H1 (cell line): ENCODE results near the gene EMP2. TPM values are rescaled to one million over a fixed set of nuclear protein-coding genes. Genes with fewer than 3 reads are reported as not detected.

Source experiments
- CTCF ChIA-PET: fragments of 300-600 bp; sonication (Branson Sonifier 250); formaldehyde crosslinking; loops from one replicate; lab custom pipeline; 2021; ENCODE audit not compliant: partially characterized antibody; lab: Charles Lee
- POLR2A ChIA-PET: fragments of 300-600 bp; sonication (Branson Sonifier 250); formaldehyde crosslinking; loops from one replicate; lab custom pipeline; 2021; ENCODE audit warnings: inconsistent platforms; ENCODE audit not compliant: partially characterized antibody; lab: Charles Lee
- DNase-seq, 2 experiments: peaks; one replicate each; pipeline versions ENCODE4 v3.0.0 to v3.0.0-alpha.2; 2010 to 2022; ENCODE audit warnings: low spot score in 2 of 2, low read depth in 1 of 2, mixed read lengths in 1 of 2
- FAIRE-seq: peaks from 2 replicates; lab custom pipeline; 2011; peaks lifted over from hg19 to GRCh38; lab: Jason Lieb, UNC
- H2AFZ ChIP-seq: 2 replicates; pipeline ENCODE4 v1.8.1; 2012; ENCODE audit warnings: low read length, inconsistent platforms
- H2AK5ac ChIP-seq: 2 replicates; pipeline ENCODE4 v1.6.1; 2013; ENCODE audit warnings: low read depth, low read length
- H2BK120ac ChIP-seq: replicated peaks from 2 replicates; pipeline ENCODE3; 2013; ENCODE audit warnings: low read depth, low read length, inconsistent platforms
- H2BK12ac ChIP-seq: 2 replicates; pipeline ENCODE4 v1.6.1; 2013; ENCODE audit warnings: low read depth, low read length
- H2BK15ac ChIP-seq: 2 replicates; pipeline ENCODE4 v1.6.1; 2013; ENCODE audit warnings: low read length
- H2BK20ac ChIP-seq: 2 replicates; pipeline ENCODE4 v1.6.1; 2013; ENCODE audit warnings: low read length
- H2BK5ac ChIP-seq: 2 replicates; pipeline ENCODE4 v1.6.1; 2013; ENCODE audit warnings: low read depth, low read length
- H3K14ac ChIP-seq: 2 replicates; pipeline ENCODE4 v1.6.1; 2013; ENCODE audit warnings: inconsistent platforms; ENCODE audit not compliant: insufficient read length
- H3K18ac ChIP-seq: 2 replicates; pipeline ENCODE4 v1.6.1; 2013; ENCODE audit warnings: low read length; ENCODE audit errors: extremely low read depth
- H3K23ac ChIP-seq: 2 replicates; pipeline ENCODE4 v1.6.1; 2013; ENCODE audit warnings: inconsistent platforms; ENCODE audit not compliant: insufficient read length
- H3K23me2 ChIP-seq: 2 replicates; pipeline ENCODE4 v1.6.1; 2013; ENCODE audit warnings: low read depth, low read length
- H3K27ac ChIP-seq: 2 replicates; pipeline ENCODE4 v1.6.1; 2011; ENCODE audit warnings: low read depth, low read length, inconsistent platforms
- H3K27me3 ChIP-seq, 4 experiments: replicated peaks in 1 of 4; 1 replicate in 1 of 4; 2 replicates in 3 of 4; pipeline versions ENCODE4 v1.6.1 to v1.8.1; 2011 to 2013; ENCODE audit warnings: low read length in 3 of 4, mild to moderate bottlenecking in 3 of 4, inconsistent platforms in 2 of 4, mixed read lengths in 2 of 4, moderate library complexity in 1 of 4; ENCODE audit not compliant: control insufficient read depth in 3 of 4, insufficient read depth in 3 of 4; ENCODE audit errors: extremely low read depth in 1 of 4
- H3K36me3 ChIP-seq, 4 experiments: 2 replicates each; pipeline versions ENCODE4 v1.6.1 to v1.8.1; 2011 to 2013; ENCODE audit warnings: mild to moderate bottlenecking in 4 of 4, low read length in 3 of 4, moderate library complexity in 2 of 4, control low read depth in 1 of 4, inconsistent platforms in 1 of 4; ENCODE audit not compliant: insufficient read depth in 4 of 4, control insufficient read depth in 2 of 4
- H3K4ac ChIP-seq: replicated peaks from 2 replicates; pipeline ENCODE3; 2013; ENCODE audit warnings: low read length, low read depth, mixed read lengths, inconsistent platforms; ENCODE audit not compliant: insufficient read length
- H3K4me1 ChIP-seq, 4 experiments: replicated peaks in 1 of 4; 1 replicate in 1 of 4; 2 replicates in 3 of 4; pipeline versions ENCODE4 v1.6.1 to v1.8.1; 2011 to 2013; ENCODE audit warnings: low read length in 3 of 4, inconsistent platforms in 2 of 4, mixed read lengths in 1 of 4; ENCODE audit not compliant: insufficient read depth in 4 of 4, control insufficient read depth in 3 of 4
- H3K4me2 ChIP-seq, 2 experiments: 2 replicates each; pipeline versions ENCODE4 v1.6.1 to v1.8.1; 2011 to 2013; ENCODE audit warnings: low read depth in 2 of 2, low read length in 2 of 2, control low read depth in 1 of 2, inconsistent platforms in 1 of 2, mild to moderate bottlenecking in 1 of 2; ENCODE audit not compliant: insufficient read depth in 1 of 2
- H3K4me3 ChIP-seq, 4 experiments: fragments of 200-600, 300-600 bp in 1 of 4; sonication (generic), shearing (Covaris generic), sonication (Bioruptor Twin) in 1 of 4; 2 replicates each; pipeline versions ENCODE4 v1.5.1 to v1.8.1; 2011 to 2016; ENCODE audit warnings: low read length in 4 of 4, low read depth in 3 of 4, control low read depth in 2 of 4, inconsistent platforms in 2 of 4, mild to moderate bottlenecking in 2 of 4, mixed read lengths in 1 of 4, moderate library complexity in 1 of 4; ENCODE audit not compliant: insufficient read depth in 2 of 4; ENCODE audit errors: extremely low read depth in 1 of 4
- H3K56ac ChIP-seq: replicated peaks from 2 replicates; pipeline ENCODE3; 2013; ENCODE audit warnings: low read depth, mild to moderate bottlenecking, mixed read lengths, low read length, inconsistent platforms; ENCODE audit not compliant: insufficient read length
- H3K79me1 ChIP-seq: 2 replicates; pipeline ENCODE4 v1.6.1; 2013; ENCODE audit warnings: low read depth, low read length, control low read depth
- H3K79me2 ChIP-seq, 2 experiments: 2 replicates each; pipeline versions ENCODE4 v1.6.1 to v1.8.1; 2012 to 2013; ENCODE audit warnings: low read length in 2 of 2, mild to moderate bottlenecking in 2 of 2, inconsistent platforms in 1 of 2; ENCODE audit not compliant: insufficient read depth in 2 of 2, control insufficient read depth in 1 of 2
- H3K9ac ChIP-seq, 4 experiments: replicated peaks in 1 of 4; 1 replicate in 1 of 4; 2 replicates in 3 of 4; pipeline versions ENCODE4 v1.6.1 to v1.8.1; 2011 to 2013; ENCODE audit warnings: low read depth in 3 of 4, low read length in 3 of 4, control low read depth in 2 of 4, mild to moderate bottlenecking in 2 of 4, moderate library complexity in 2 of 4, inconsistent platforms in 1 of 4; ENCODE audit errors: extremely low read depth in 1 of 4
- H3K9me3 ChIP-seq, 2 experiments: 2 replicates each; pipeline versions ENCODE4 v1.6.1 to v1.8.1; 2012 to 2013; ENCODE audit warnings: mild to moderate bottlenecking in 2 of 2, moderate library complexity in 2 of 2, control low read depth in 1 of 2, inconsistent platforms in 1 of 2, low read depth in 1 of 2, low read length in 1 of 2, mixed read lengths in 1 of 2; ENCODE audit not compliant: insufficient read depth in 2 of 2
- H4K20me1 ChIP-seq, 2 experiments: replicated peaks in 1 of 2; 2 replicates each; pipeline versions ENCODE3 to v1.8.1; 2011 to 2013; ENCODE audit warnings: inconsistent platforms in 2 of 2, low read length in 2 of 2, mild to moderate bottlenecking in 1 of 2; ENCODE audit not compliant: insufficient read depth in 2 of 2, control insufficient read depth in 1 of 2
- H4K5ac ChIP-seq: 2 replicates; pipeline ENCODE4 v1.6.1; 2013; ENCODE audit warnings: low read length, low read depth, mixed read lengths, inconsistent platforms; ENCODE audit not compliant: insufficient read length
- H4K8ac ChIP-seq: 2 replicates; pipeline ENCODE4 v1.8.0; 2013; ENCODE audit warnings: mild to moderate bottlenecking, moderate library complexity, low read length, inconsistent platforms; ENCODE audit not compliant: insufficient read depth; ENCODE audit errors: extremely low read depth
- H4K91ac ChIP-seq: replicated peaks from 2 replicates; pipeline ENCODE3; 2013; ENCODE audit warnings: low read length, mixed read lengths, inconsistent platforms; ENCODE audit not compliant: insufficient read length
- ATF2 ChIP-seq: IDR thresholded peaks from 2 replicates; pipeline ENCODE4 v1.6.1; 2012; ENCODE audit warnings: low read length, inconsistent platforms
- CHD2 ChIP-seq: IDR thresholded peaks from 2 replicates; pipeline ENCODE4 v1.6.1; 2012; ENCODE audit warnings: low read length, improper control_type of control experiment
- KDM1A ChIP-seq: fragments of 200-600, 300-600 bp; sonication (generic); IDR thresholded peaks from 2 replicates; pipeline ENCODE4 v1.7.1; 2016; ENCODE audit warnings: mild to moderate bottlenecking, low read length, borderline replicate concordance
- MAX ChIP-seq: IDR thresholded peaks from 2 replicates; pipeline ENCODE4 v1.6.1; 2012; ENCODE audit warnings: inconsistent platforms
- NANOG ChIP-seq: IDR thresholded peaks from 2 replicates; pipeline ENCODE4 v1.6.1; 2011; ENCODE audit warnings: low read length, low read depth, mild to moderate bottlenecking, inconsistent platforms; ENCODE audit not compliant: insufficient read depth, poor library complexity, severe bottlenecking
- PHF8 ChIP-seq: fragments of 200-600 bp; sonication (generic); conservative IDR thresholded peaks from 2 replicates; pipeline ENCODE4 v1.7.1; 2012; ENCODE audit warnings: low read depth, mild to moderate bottlenecking, inconsistent platforms, low read length, moderate library complexity
- RBBP5 ChIP-seq: IDR thresholded peaks from 2 replicates; pipeline ENCODE4 v1.7.1; 2012; ENCODE audit warnings: low read depth, mild to moderate bottlenecking, inconsistent platforms, low read length, moderate library complexity, borderline replicate concordance
- SP1 ChIP-seq: IDR thresholded peaks from 2 replicates; pipeline ENCODE4 v1.6.1; 2011; ENCODE audit warnings: low read depth, low read length
- TCF12 ChIP-seq: IDR thresholded peaks from 2 replicates; pipeline ENCODE4 v1.6.1; 2011; ENCODE audit warnings: low read depth, mild to moderate bottlenecking, low read length
- WGBS, 2 experiments: shearing (Covaris generic) in 1 of 2; methylation state at CpG; one replicate each; pipeline versions ENCODE4 v1.1.6 to v1.1.7; 2013 to 2015; ENCODE audit warnings: low lambda C conversion rate in 2 of 2, mixed read lengths in 2 of 2, inconsistent platforms in 1 of 2, low coverage in 1 of 2, missing lambda C conversion rate in 1 of 2; ENCODE audit not compliant: insufficient replicate concordance in 2 of 2, insufficient coverage in 1 of 2, insufficient read length in 1 of 2; ENCODE audit errors: extremely low coverage in 1 of 2, missing lambda C conversion rate in 1 of 2; 5-methylcytosine and 5-hydroxymethylcytosine counted together
- polyA plus RNA-seq, 7 experiments: library from polyadenylated mRNA; depleted of rRNA in 3 of 7; stranded (reverse) in 5 of 7; unstranded in 2 of 7; fragments of >200 nt in 5 of 7; fragments of 200-250 nt in 2 of 7; gene quantifications; 1 replicate in 5 of 7; 2 replicates in 1 of 7; 4 replicates in 1 of 7; pipeline versions ENCODE4 v1.2.1 to v1.2.3, GENCODE V29; 2011 to 2013; ENCODE audit warnings: missing spikeins in 2 of 7, mixed read lengths in 2 of 7
- total RNA-seq: library from RNA; stranded (reverse); fragmentation: NEBNext Ultra II Directional; extraction: Animal tissue kit (Norgen Biotek cat#: 25700); gene quantifications from 2 replicates; pipeline ENCODE4 v1.2.1, GENCODE V29; 2021

The EMP2 gene
- total and polyA plus RNA-seq, 2 of the 8 experiments (the other 6 are each of a cell fraction or from before 2014, with no cell fraction given): 22.6 to 23.3 TPM

- peaks cover 15 to 32% (median 18%) of the 10 kb centered on the region in 4 experiments for H3K4me1 ChIP-seq
- H3K27me3 ChIP-seq: peaks cover 0 to 6% (median 3%) of the 10 kb centered on the region in 4 experiments; a peak in 4 of 7 replicates
- H3K79me2 ChIP-seq: no peaks in the 10 kb centered on the region
- no peaks in the 10 kb centered on the region for H3K9me3 ChIP-seq
- no peak for FAIRE-seq
- no peak overlapping the region for H4K8ac ChIP-seq
- 90% methylated on average over 12 of the region's 19 CpGs; no CpG with 5 or more reads in 1 of the 2 experiments for WGBS, 2 experiments
- H3K9ac ChIP-seq: no peak overlapping the region
- 0 out of 2 replicates have a peak overlapping the region, but pooled peaks have one; percentile 65 for H2AK5ac ChIP-seq
- H2BK12ac ChIP-seq: peak overlapping the region; percentile 50; the same call in 1 of the 2 replicates
- peak overlapping the region; percentile 60 for H3K18ac ChIP-seq
- H3K27ac ChIP-seq: no peak overlapping the region
- H3K79me1 ChIP-seq: no peaks in the 10 kb centered on the region
- peaks cover 3% of the 10 kb centered on the region; the same call in 1 of the 2 replicates for H3K23me2 ChIP-seq
- no peak overlapping the region for H3K4me3 ChIP-seq
- peak overlapping the region; percentile 56 for H4K91ac ChIP-seq
- H2BK20ac ChIP-seq: peak overlapping the region; percentile 51; the same call in 1 of the 2 replicates
- H3K56ac ChIP-seq: no peak overlapping the region
- no peak overlapping the region; the same call in 1 of the 2 replicates for H2AFZ ChIP-seq
- no peak for DNase-seq
- no peak overlapping the region for H2BK5ac ChIP-seq
- H3K23ac ChIP-seq: no peak overlapping the region
- H3K36me3 ChIP-seq: no peaks in the 10 kb centered on the region
- no peak overlapping the region for H4K5ac ChIP-seq
- ChIA-PET CTCF (interaction anchor here (1.0 to 2.8 kb wide), 2 partner anchors 43 kb away, joined by 3 to 16 read pairs; partner anchors contain the start of gene EMP2), POLR2A (no interaction called here)
- no peak overlapping the region for H3K14ac ChIP-seq
- no peaks in the 10 kb centered on the region for H4K20me1 ChIP-seq
- H3K4me2 ChIP-seq: no peak overlapping the region
- no peak overlapping the region for H3K4ac ChIP-seq
- H2BK120ac ChIP-seq: no peak overlapping the region
- H2BK15ac ChIP-seq: 0 out of 2 replicates have a peak overlapping the region, but pooled peaks have one; percentile 29
- TF ChIP-seq SP1 (no peak), RBBP5 (no peak), CHD2 (no peak), PHF8 (no peak), KDM1A (no peak), NANOG (no peak), MAX (no peak), ATF2 (no peak), TCF12 (no peak)
Measured at GRCh38 chr16:10622036-10622921, 41.9 kb upstream of the EMP2 start.
